H9 (cell line): ENCODE measurements around the gene CEP112. TPM values are rescaled to one million over a fixed set of nuclear protein-coding genes. Genes with fewer than 3 reads are reported as not detected.

ENCODE experiments used
- DNase-seq: peaks from one replicate; pipeline ENCODE4 v3.0.0-alpha.2; 2017
- H2AFZ ChIP-seq: one replicate; pipeline ENCODE4 v1.6.1; 2013; ENCODE audit warnings: mild to moderate bottlenecking, low read length, control low read depth, moderate library complexity
- H2AK5ac ChIP-seq: 2 replicates; pipeline ENCODE4 v1.6.1; 2013; ENCODE audit warnings: low read length, control low read depth, mixed read lengths; ENCODE audit not compliant: insufficient read length
- H2BK120ac ChIP-seq: one replicate; pipeline ENCODE4 v1.6.1; 2013; ENCODE audit warnings: low read depth, mild to moderate bottlenecking, low read length, control low read depth, inconsistent platforms; ENCODE audit not compliant: poor library complexity, severe bottlenecking
- H2BK12ac ChIP-seq: 2 replicates; pipeline ENCODE4 v1.6.1; 2013; ENCODE audit warnings: low read length, control low read depth, mixed read lengths, low read depth; ENCODE audit not compliant: insufficient read length
- H2BK15ac ChIP-seq: 2 replicates; pipeline ENCODE4 v1.6.1; 2013; ENCODE audit warnings: low read depth, low read length, control low read depth
- H2BK20ac ChIP-seq: one replicate; pipeline ENCODE4 v1.6.1; 2013; ENCODE audit warnings: low read depth, mild to moderate bottlenecking, low read length, control low read depth, inconsistent platforms; ENCODE audit not compliant: poor library complexity, severe bottlenecking
- H2BK5ac ChIP-seq: 2 replicates; pipeline ENCODE4 v1.6.1; 2013; ENCODE audit warnings: low read length, control low read depth, mixed read lengths; ENCODE audit not compliant: insufficient read length
- H3K14ac ChIP-seq: 2 replicates; pipeline ENCODE4 v1.6.1; 2013; ENCODE audit warnings: low read length, control low read depth; ENCODE audit not compliant: insufficient read depth
- H3K18ac ChIP-seq: 2 replicates; pipeline ENCODE4 v1.6.1; 2013; ENCODE audit warnings: low read depth, mild to moderate bottlenecking, mixed read lengths, low read length, control low read depth; ENCODE audit not compliant: insufficient read length
- H3K23ac ChIP-seq: 2 replicates; pipeline ENCODE4 v1.6.1; 2013; ENCODE audit warnings: low read length, control low read depth, mixed read lengths, low read depth; ENCODE audit not compliant: insufficient read length
- H3K23me2 ChIP-seq: 2 replicates; pipeline ENCODE4 v1.6.1; 2013; ENCODE audit warnings: low read depth, mild to moderate bottlenecking, mixed read lengths, low read length, control low read depth; ENCODE audit not compliant: insufficient read length, poor library complexity, severe bottlenecking
- H3K27ac ChIP-seq: 2 replicates; pipeline ENCODE4 v1.5.1; 2013; ENCODE audit warnings: low read length, control low read depth, mixed read lengths, low read depth; ENCODE audit not compliant: insufficient read length
- H3K27me3 ChIP-seq: 2 replicates; pipeline ENCODE4 v1.6.1; 2013; ENCODE audit warnings: low read length, control low read depth, inconsistent platforms; ENCODE audit not compliant: insufficient read depth
- H3K4ac ChIP-seq: 2 replicates; pipeline ENCODE4 v1.6.1; 2013; ENCODE audit warnings: low read depth, mild to moderate bottlenecking, control low read depth, inconsistent platforms, low read length, moderate library complexity
- H3K4me1 ChIP-seq: 2 replicates; pipeline ENCODE4 v1.6.1; 2013; ENCODE audit warnings: low read length, control low read depth, inconsistent platforms; ENCODE audit not compliant: insufficient read depth
- H3K4me2 ChIP-seq: 2 replicates; pipeline ENCODE4 v1.6.1; 2013; ENCODE audit warnings: low read length, control low read depth, mixed read lengths; ENCODE audit not compliant: insufficient read length, insufficient read depth
- H3K56ac ChIP-seq: 2 replicates; pipeline ENCODE4 v1.6.1; 2013; ENCODE audit warnings: low read depth, mild to moderate bottlenecking, mixed read lengths, low read length, control low read depth; ENCODE audit not compliant: insufficient read length
- H3K79me1 ChIP-seq: 2 replicates; pipeline ENCODE4 v1.6.1; 2013; ENCODE audit warnings: low read depth, mild to moderate bottlenecking, moderate library complexity, low read length, control low read depth, inconsistent platforms; ENCODE audit not compliant: insufficient read depth, poor library complexity, severe bottlenecking
- H3K79me2 ChIP-seq: 2 replicates; pipeline ENCODE4 v1.6.1; 2013; ENCODE audit warnings: low read length, control low read depth, inconsistent platforms; ENCODE audit not compliant: insufficient read depth
- H3K9ac ChIP-seq: 2 replicates; pipeline ENCODE4 v1.6.1; 2013; ENCODE audit warnings: low read length, control low read depth, mixed read lengths; ENCODE audit not compliant: insufficient read length; ENCODE audit errors: extremely low read depth
- H3K9me3 ChIP-seq: one replicate; pipeline ENCODE4 v1.6.1; 2013; ENCODE audit warnings: low read depth, low read length, inconsistent platforms; ENCODE audit not compliant: control insufficient read depth
- H3T11ph ChIP-seq: one replicate; pipeline ENCODE4 v1.6.1; 2013; ENCODE audit warnings: mild to moderate bottlenecking, low read length, control low read depth, inconsistent platforms
- H4K20me1 ChIP-seq: one replicate; pipeline ENCODE4 v1.6.1; 2013; ENCODE audit not compliant: control insufficient read depth, insufficient read length, insufficient read depth
- H4K5ac ChIP-seq: 2 replicates; pipeline ENCODE4 v1.6.1; 2013; ENCODE audit warnings: low read depth, mild to moderate bottlenecking, mixed read lengths, low read length, control low read depth; ENCODE audit not compliant: insufficient read length
- H4K8ac ChIP-seq: replicated peaks from 2 replicates; pipeline ENCODE4 v1.6.1; 2013; ENCODE audit warnings: low read length, control low read depth, mixed read lengths, low read depth; ENCODE audit not compliant: insufficient read length
- H4K91ac ChIP-seq: 2 replicates; pipeline ENCODE4 v1.6.1; 2013; ENCODE audit warnings: low read depth, mild to moderate bottlenecking, moderate library complexity, mixed read lengths, low read length, control low read depth; ENCODE audit not compliant: insufficient read length
- H3K27ac Mint-ChIP-seq, 3 experiments: 2 replicates in 2 of 3; 3 replicates in 1 of 3; pipeline ENCODE4 v1.8.0; 2020 to 2021; ENCODE audit warnings: mixed read lengths in 3 of 3, mild to moderate bottlenecking in 1 of 3, moderate library complexity in 1 of 3
- H3K27me3 Mint-ChIP-seq: 2 replicates; pipeline ENCODE4 v1.8.0; 2021; ENCODE audit warnings: low read depth, mild to moderate bottlenecking, moderate library complexity, mixed read lengths
- H3K36me3 Mint-ChIP-seq, 3 experiments: 2 replicates in 2 of 3; 3 replicates in 1 of 3; pipeline ENCODE4 v1.8.0; 2020 to 2021; ENCODE audit warnings: low read depth in 3 of 3, mixed read lengths in 3 of 3; ENCODE audit not compliant: insufficient read depth in 1 of 3
- H3K4me1 Mint-ChIP-seq, 2 experiments: 2 replicates each; pipeline ENCODE4 v1.8.0; 2020; ENCODE audit warnings: mixed read lengths in 2 of 2
- H3K4me3 Mint-ChIP-seq, 2 experiments: 2 replicates in 1 of 2; 3 replicates in 1 of 2; pipeline ENCODE4 v1.8.0; 2020 to 2021; ENCODE audit warnings: mild to moderate bottlenecking in 2 of 2, mixed read lengths in 2 of 2, moderate library complexity in 1 of 2
- H3K9me3 Mint-ChIP-seq, 2 experiments: 2 replicates in 1 of 2; 3 replicates in 1 of 2; pipeline ENCODE4 v1.8.0; 2020; ENCODE audit warnings: mild to moderate bottlenecking in 2 of 2, mixed read lengths in 2 of 2, moderate library complexity in 1 of 2
- CTCF ChIP-seq: fragments of 200-600 bp; sonication (generic); conservative IDR thresholded peaks from 3 replicates; pipeline ENCODE4 v1.8.0; 2021; ENCODE audit warnings: antibody characterized with exemption, mild to moderate bottlenecking
- WGBS: extraction: QIAGEN DNeasy Blood & Tissue Kit; methylation state at CpG from one replicate; pipeline ENCODE4 v1.1.7; 2013; ENCODE audit warnings: missing lambda C conversion rate, low lambda C conversion rate, mixed read lengths; ENCODE audit not compliant: insufficient read length; ENCODE audit errors: extremely low coverage; 5-methylcytosine and 5-hydroxymethylcytosine counted together
- total RNA-seq: library from RNA; stranded (reverse); gene quantifications from 2 replicates; pipeline ENCODE4 v1.2.1, GENCODE V29; 2021

The CEP112 gene
- total RNA-seq, 1 experiment from 2014 or later, result 5.4 TPM

DNA sequence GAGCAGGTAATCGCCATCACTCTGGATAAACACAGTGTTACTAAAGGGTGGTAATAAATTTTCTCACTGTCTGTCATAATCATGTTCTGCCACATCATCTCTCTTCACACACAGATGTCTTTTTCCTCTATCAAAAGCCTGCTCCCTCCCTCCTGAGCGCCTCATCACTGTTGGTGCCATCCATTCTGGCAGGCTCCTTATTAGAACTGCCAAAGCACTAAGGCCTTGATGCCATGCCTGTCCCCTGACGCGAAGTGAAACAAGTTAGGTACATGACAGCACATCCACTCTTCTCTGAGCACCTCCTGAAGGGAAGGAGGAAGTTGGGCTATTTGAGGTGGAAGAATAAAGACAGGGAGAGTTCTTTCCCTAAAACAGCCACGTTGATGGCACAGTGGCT is 592.3 kb downstream of the CEP112 start:
- Histone ChIP-seq H3K4me2 (no peak overlapping the region), H2AFZ (no peak overlapping the region), H2AK5ac (no peak overlapping the region), H4K5ac (no peak overlapping the region), H3T11ph (no peak overlapping the region), H2BK120ac (no peak overlapping the region), H2BK12ac (no peak overlapping the region), H3K27me3 (peaks cover 2% of the 10 kb centered on the region; the same call in 1 of the 2 replicates), H2BK15ac (no peak overlapping the region), H2BK5ac (no peak overlapping the region), H3K27ac (no peak overlapping the region), H2BK20ac (no peak overlapping the region), H3K79me1 (no peaks in the 10 kb centered on the region), H3K18ac (no peak overlapping the region), H3K4ac (no peak overlapping the region), H4K8ac (no peak overlapping the region), H3K79me2 (no peaks in the 10 kb centered on the region), H3K9ac (no peak overlapping the region), H3K4me1 (0 out of 2 replicates have a peak, but pooled peaks cover 3% of the 10 kb centered on the region), H3K14ac (no peak overlapping the region), H3K9me3 (no peaks in the 10 kb centered on the region), H3K23me2 (no peaks in the 10 kb centered on the region), H4K20me1 (no peaks in the 10 kb centered on the region), H4K91ac (no peak overlapping the region), H3K23ac (no peak overlapping the region), H3K56ac (no peak overlapping the region)
- WGBS, result no CpG with 5 or more reads among the region's 5 CpGs
- no peaks in the 10 kb centered on the region; a peak in 1 of 7 replicates for H3K36me3 Mint-ChIP-seq
- peaks cover 23 to 30% of the 10 kb centered on the region in 2 experiments for H3K4me1 Mint-ChIP-seq
- no peak overlapping the region for H3K4me3 Mint-ChIP-seq
- no peaks in the 10 kb centered on the region for H3K9me3 Mint-ChIP-seq
- DNase-seq, result no peak
- H3K27me3 Mint-ChIP-seq, result peaks cover 2% of the 10 kb centered on the region; the same call in 1 of the 2 replicates
- no peak for TF ChIP-seq CTCF
- no peak overlapping the region; a peak in 2 of 7 replicates for H3K27ac Mint-ChIP-seq
